NCI-H510A treated with DMSO at 0.1 percent for 48 hours (cell line): ENCODE measurements around the gene UBE2F.

Experiments used
- DNase-seq: peaks from one replicate; lab custom pipeline; 2025; lab: John Stamatoyannopoulos, UW

UBE2F gene

GRCh38 chr2:238080518-238080917, 113.7 kb downstream of the UBE2F start:
- DNase-seq: no peak

- no peak for DNase-seq
Measured at GRCh38 chr2:238081150-238081549, 114.3 kb downstream of the UBE2F start.

GRCh38 chr2:238081561-238081960, 114.7 kb downstream of the UBE2F start:
- DNase-seq: no peak

GRCh38 chr2:238082151-238082550, 115.3 kb downstream of the UBE2F start:
- no peak for DNase-seq

- DNase-seq: no peak
Measured at GRCh38 chr2:238082827-238083226, 116.0 kb downstream of the UBE2F start.

GRCh38 chr2:238083919-238084318, 117.1 kb downstream of the UBE2F start:
- no peak for DNase-seq

GRCh38 chr2:238084761-238085160, 117.9 kb downstream of the UBE2F start:
- DNase-seq: no peak

- no peak for DNase-seq
Measured at GRCh38 chr2:238085899-238086298, 119.1 kb downstream of the UBE2F start.

- DNase-seq: no peak
Measured at GRCh38 chr2:238087211-238087610, 120.4 kb downstream of the UBE2F start.

GRCh38 chr2:238090887-238091286, 124.1 kb downstream of the UBE2F start:
- DNase-seq: no peak

- DNase-seq: no peak
Measured at GRCh38 chr2:238091436-238092060, 124.7 kb downstream of the UBE2F start.
